Hematopoietic multipotent progenitor cell treated with erythropoietin and hydrocortisone succinate and interleukin-3 and kit ligand, for 6 days (in vitro differentiated cells): Measurements from ENCODE around the gene IL4I1.

Experiments used
- DNase-seq: peaks from one replicate; pipeline ENCODE4 v3.0.0-alpha.2; 2015

IL4I1 gene

GRCh38 chr19:49848938-49849337 lies 47.7 kb downstream of the IL4I1 start:
- DNase-seq, result no peak

- DNase-seq, result peak; percentile 92
Observed at GRCh38 chr19:49847731-49848696, 48.7 kb downstream of the IL4I1 start.

- DNase-seq, result no peak
Observed at GRCh38 chr19:49846408-49846807, 50.3 kb downstream of the IL4I1 start.

GRCh38 chr19:49845414-49845813 lies 51.3 kb downstream of the IL4I1 start:
- no peak for DNase-seq

- DNase-seq, result no peak
Observed at GRCh38 chr19:49844138-49845095, 52.3 kb downstream of the IL4I1 start.

GRCh38 chr19:49843265-49843664 lies 53.4 kb downstream of the IL4I1 start:
- no peak for DNase-seq

- DNase-seq, result no peak
Observed at GRCh38 chr19:49840736-49841249, 55.9 kb downstream of the IL4I1 start.

GRCh38 chr19:49840321-49840720 lies 56.4 kb downstream of the IL4I1 start:
- DNase-seq, result no peak

- no peak for DNase-seq
Observed at GRCh38 chr19:49839713-49840112, 57.0 kb downstream of the IL4I1 start.
